ENCODE results near the gene CD84.
"Not testable (repeated sequence)": the region's sequence is repeated elsewhere in the genome, so short reads cannot be mapped to it uniquely, and the experiment has no call there.

The CD84 gene

GRCh38 chr1:160504651-160505050 lies 74.6 kb downstream of the CD84 start:
- DNase-seq (ENCODE audit: low read depth): no peak

DNA sequence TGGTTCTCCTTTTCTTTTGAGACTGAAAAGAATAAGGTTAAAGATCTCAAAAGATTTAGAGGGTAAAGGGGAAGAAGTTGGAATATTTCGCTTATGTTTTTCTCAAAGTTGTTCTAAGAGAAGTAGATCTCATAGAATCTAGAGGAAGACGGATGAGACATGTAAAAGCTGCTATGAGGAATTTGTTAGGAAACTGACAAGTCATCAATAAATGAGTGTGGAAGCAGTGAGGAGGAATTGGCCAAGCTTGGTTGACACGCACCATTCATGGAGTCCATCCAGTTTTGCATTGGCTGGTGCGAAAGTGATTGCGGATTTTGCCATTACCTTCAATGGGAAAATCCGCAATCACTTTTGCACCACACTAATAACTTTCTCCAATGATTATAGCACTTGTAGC lies 76.2 kb downstream of the CD84 start:
- no peak for DNase-seq (ENCODE audit: low read depth)

DNA sequence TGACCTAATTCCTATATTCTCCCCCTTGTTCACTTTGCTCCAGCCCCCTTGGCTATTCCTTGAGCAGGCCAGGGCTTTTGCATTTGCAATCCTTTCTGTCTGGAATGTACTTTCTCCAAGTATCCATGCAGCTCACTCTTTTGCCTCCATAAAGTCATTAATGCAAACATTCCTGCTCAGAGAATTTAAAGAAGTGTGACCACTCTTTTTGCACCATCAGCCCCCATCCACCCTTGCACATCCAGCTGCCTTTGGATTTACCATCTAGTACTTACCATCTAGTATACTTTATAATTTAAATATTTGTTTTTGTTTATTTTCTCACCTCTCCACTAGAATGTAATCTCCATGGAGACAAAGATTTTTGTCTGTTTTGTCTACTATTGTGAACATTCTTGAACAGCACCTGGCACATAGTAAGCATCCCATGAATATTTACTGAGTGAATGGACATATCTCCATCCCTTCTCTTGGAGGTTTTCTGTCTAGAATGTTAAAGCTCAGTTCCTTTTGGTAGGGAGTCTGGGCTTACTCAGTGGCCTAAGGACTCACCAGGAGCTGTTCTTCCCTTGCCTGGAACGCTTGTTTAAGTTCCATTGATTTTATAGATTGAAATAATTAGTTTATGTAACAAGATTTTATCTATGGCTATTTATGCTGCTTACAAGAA lies 78.8 kb downstream of the CD84 start:
- no peak for DNase-seq (ENCODE audit: low read depth)

GRCh38 chr1:160499631-160500030 lies 79.7 kb downstream of the CD84 start:
- no peak for DNase-seq (ENCODE audit: low read depth)

DNA sequence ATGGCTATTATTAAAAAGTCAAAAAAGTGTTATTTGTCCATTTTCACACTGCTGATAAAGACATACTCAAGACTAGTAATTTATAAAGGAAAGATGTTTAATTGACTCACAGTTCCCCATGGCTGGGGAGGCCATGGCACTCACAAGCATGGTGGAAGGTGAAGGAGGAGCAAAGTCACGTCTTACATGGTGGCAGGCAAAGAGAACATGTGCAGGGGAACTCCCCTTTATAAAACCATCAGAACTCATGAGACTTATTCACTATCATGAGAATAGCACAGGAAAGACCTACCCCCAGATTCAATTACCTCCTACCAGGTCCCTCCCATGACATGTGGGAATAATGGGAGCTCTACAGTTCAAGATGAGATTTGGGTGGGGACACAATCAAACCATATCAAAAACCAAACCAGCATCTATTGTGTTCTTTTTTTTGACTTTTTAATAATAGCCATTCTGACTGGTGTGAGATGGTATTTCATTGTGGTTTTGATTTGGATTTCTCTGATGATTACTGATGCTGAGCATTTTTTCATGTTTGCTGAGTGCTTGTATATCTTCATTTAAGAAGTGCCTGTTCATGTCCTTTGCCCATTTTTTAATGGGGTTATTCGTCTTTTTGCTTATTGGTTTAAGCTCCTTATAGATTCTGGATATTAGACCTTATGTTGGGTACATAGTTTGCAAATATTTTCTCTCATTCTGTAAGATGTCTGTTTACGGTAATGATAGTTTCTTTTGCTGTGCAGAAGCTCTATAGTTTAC lies 80.8 kb downstream of the CD84 start:
- DNase-seq (ENCODE audit: low read depth): not testable (repeated sequence)

GRCh38 chr1:160496334-160496733 lies 83.0 kb downstream of the CD84 start:
- DNase-seq (ENCODE audit: low read depth): no peak

GRCh38 chr1:160494620-160495019 lies 84.7 kb downstream of the CD84 start:
- DNase-seq (ENCODE audit: low read depth): no peak

DNA sequence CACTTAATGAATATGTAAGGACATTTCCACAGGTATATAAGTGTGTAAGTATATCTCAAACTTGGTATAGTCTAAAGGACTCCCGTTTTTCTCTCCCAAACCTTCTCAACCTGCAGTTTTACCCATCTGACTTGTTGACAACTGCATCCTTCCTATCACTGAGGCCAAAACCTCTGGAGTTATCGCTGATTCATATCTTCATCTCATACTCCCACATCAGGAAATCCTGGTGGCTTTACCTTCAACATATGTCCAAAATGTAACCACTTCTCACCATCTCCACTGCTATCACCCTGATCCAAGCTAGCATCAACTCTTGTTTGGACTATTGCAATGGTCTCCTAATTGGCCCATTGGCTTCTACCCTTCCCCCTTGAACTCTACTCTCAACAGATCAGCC lies 86.7 kb downstream of the CD84 start:
- DNase-seq (ENCODE audit: low read depth): no peak

- DNase-seq (ENCODE audit: low read depth): no peak
Measured at GRCh38 chr1:160491981-160492380, 87.3 kb downstream of the CD84 start.
